Measurements from ENCODE around the gene CLASP1. TPM values are rescaled to one million over a fixed set of nuclear protein-coding genes. Genes with fewer than 3 reads are reported as not detected.
"Not testable (repeated sequence)": the region's sequence is repeated elsewhere in the genome, so short reads cannot be mapped to it uniquely, and the experiment has no call there.

CLASP1 gene
- polyA plus RNA-seq, 1 donor (not counting 4 experiments of a cell fraction or from before 2014, with no cell fraction given): 16.7 TPM

- no peak overlapping the region for H3K27ac ChIP-seq (ENCODE audit: control insufficient read depth, insufficient read depth, low read length)
- TF ChIP-seq, protein P1, sequence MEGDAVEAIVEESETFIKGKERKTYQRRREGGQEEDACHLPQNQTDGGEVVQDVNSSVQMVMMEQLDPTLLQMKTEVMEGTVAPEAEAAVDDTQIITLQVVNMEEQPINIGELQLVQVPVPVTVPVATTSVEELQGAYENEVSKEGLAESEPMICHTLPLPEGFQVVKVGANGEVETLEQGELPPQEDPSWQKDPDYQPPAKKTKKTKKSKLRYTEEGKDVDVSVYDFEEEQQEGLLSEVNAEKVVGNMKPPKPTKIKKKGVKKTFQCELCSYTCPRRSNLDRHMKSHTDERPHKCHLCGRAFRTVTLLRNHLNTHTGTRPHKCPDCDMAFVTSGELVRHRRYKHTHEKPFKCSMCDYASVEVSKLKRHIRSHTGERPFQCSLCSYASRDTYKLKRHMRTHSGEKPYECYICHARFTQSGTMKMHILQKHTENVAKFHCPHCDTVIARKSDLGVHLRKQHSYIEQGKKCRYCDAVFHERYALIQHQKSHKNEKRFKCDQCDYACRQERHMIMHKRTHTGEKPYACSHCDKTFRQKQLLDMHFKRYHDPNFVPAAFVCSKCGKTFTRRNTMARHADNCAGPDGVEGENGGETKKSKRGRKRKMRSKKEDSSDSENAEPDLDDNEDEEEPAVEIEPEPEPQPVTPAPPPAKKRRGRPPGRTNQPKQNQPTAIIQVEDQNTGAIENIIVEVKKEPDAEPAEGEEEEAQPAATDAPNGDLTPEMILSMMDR (optimal IDR thresholded peaks at IDR 0.05 in 1 of 3, IDR thresholded peaks at IDR 0.05 in 1 of 3, conservative IDR thresholded peaks at IDR 0.05 in 1 of 3; ENCODE audit: extremely low read depth in 1 of 3, insufficient read depth in 2 of 3, low read length in 3 of 3): no peak
- no peak for TF ChIP-seq EZH2 (IDR thresholded peaks at IDR 0.05; ENCODE audit: low read length)
- H3K79me2 ChIP-seq (ENCODE audit: control insufficient read depth, insufficient read depth, low read length): peaks cover 42% of the 10 kb centered on the region
- H3K4me2 ChIP-seq (ENCODE audit: control insufficient read depth, extremely low read depth, insufficient read depth, low read depth, low read length): no peak overlapping the region
- peaks cover 6% of the 10 kb centered on the region for H3K9me1 ChIP-seq (ENCODE audit: control insufficient read depth, extremely low read depth, insufficient read depth, low read length)
- H3K4me3 ChIP-seq (ENCODE audit: control insufficient read depth in 2 of 3, extremely low read depth in 1 of 3, insufficient read depth in 2 of 3, low read depth in 1 of 3, low read length in 3 of 3): no peak overlapping the region
- H3K4me1 ChIP-seq (ENCODE audit: control insufficient read depth, extremely low read depth, insufficient read depth, low read length): peaks cover 19% of the 10 kb centered on the region
- peaks cover 4% of the 10 kb centered on the region for H4K20me1 ChIP-seq (ENCODE audit: control insufficient read depth, extremely low read depth, insufficient read depth, low read length)
- H3K36me3 ChIP-seq (ENCODE audit: control insufficient read depth in 2 of 2, extremely low read depth in 1 of 2, insufficient read depth in 2 of 2, low read length in 2 of 2): no peaks in the 10 kb centered on the region
- FAIRE-seq (no peak), DNase-seq (ENCODE audit: low read depth, low spot score) (no peak)
- no peaks in the 10 kb centered on the region for H3K9me3 ChIP-seq (ENCODE audit: control insufficient read depth, low read depth, low read length)
- H2AFZ ChIP-seq (ENCODE audit: control insufficient read depth, low read length): no peak overlapping the region
- H3K9ac ChIP-seq (ENCODE audit: control insufficient read depth, extremely low read depth, insufficient read depth, low read length): no peak overlapping the region
- dilution Hi-C loops (cut with MboI; ENCODE audit: extremely low pct_ligation_motif_present, low sequenced_read_pairs): no loop called here
- no peaks in the 10 kb centered on the region for H3K27me3 ChIP-seq (ENCODE audit: control insufficient read depth, extremely low read depth, insufficient read depth, low read length)
Observed at GRCh38 chr2:121558329-121558728, 90.9 kb downstream of the CLASP1 start.

GRCh38 chr2:121555008-121555407 lies 94.3 kb downstream of the CLASP1 start:
- H3K27ac ChIP-seq (ENCODE audit: control insufficient read depth, insufficient read depth, low read length): no peak overlapping the region
- H2AFZ ChIP-seq (ENCODE audit: control insufficient read depth, low read length): no peak overlapping the region
- peaks cover 4% of the 10 kb centered on the region for H4K20me1 ChIP-seq (ENCODE audit: control insufficient read depth, extremely low read depth, insufficient read depth, low read length)
- DNase-seq (ENCODE audit: low read depth, low spot score) (no peak), FAIRE-seq (no peak)
- H3K4me3 ChIP-seq (ENCODE audit: control insufficient read depth in 2 of 3, extremely low read depth in 1 of 3, insufficient read depth in 2 of 3, low read depth in 1 of 3, low read length in 3 of 3): no peak overlapping the region
- peaks cover 55% of the 10 kb centered on the region for H3K79me2 ChIP-seq (ENCODE audit: control insufficient read depth, insufficient read depth, low read length)
- no peaks in the 10 kb centered on the region for H3K27me3 ChIP-seq (ENCODE audit: control insufficient read depth, extremely low read depth, insufficient read depth, low read length)
- no peak for TF ChIP-seq EZH2 (IDR thresholded peaks at IDR 0.05; ENCODE audit: low read length)
- TF ChIP-seq, protein P1 (optimal IDR thresholded peaks at IDR 0.05 in 1 of 3, IDR thresholded peaks at IDR 0.05 in 1 of 3, conservative IDR thresholded peaks at IDR 0.05 in 1 of 3; ENCODE audit: extremely low read depth in 1 of 3, insufficient read depth in 2 of 3, low read length in 3 of 3): no peak
- H3K9me3 ChIP-seq (ENCODE audit: control insufficient read depth, low read depth, low read length): no peaks in the 10 kb centered on the region
- H3K4me2 ChIP-seq (ENCODE audit: control insufficient read depth, extremely low read depth, insufficient read depth, low read depth, low read length): no peak overlapping the region
- H3K4me1 ChIP-seq (ENCODE audit: control insufficient read depth, extremely low read depth, insufficient read depth, low read length): no peaks in the 10 kb centered on the region
- H3K9me1 ChIP-seq (ENCODE audit: control insufficient read depth, extremely low read depth, insufficient read depth, low read length): no peaks in the 10 kb centered on the region
- dilution Hi-C loops (cut with MboI; ENCODE audit: extremely low pct_ligation_motif_present, low sequenced_read_pairs): no loop called here
- H3K36me3 ChIP-seq (ENCODE audit: control insufficient read depth in 2 of 2, extremely low read depth in 1 of 2, insufficient read depth in 2 of 2, low read length in 2 of 2): no peaks in the 10 kb centered on the region
- no peak overlapping the region for H3K9ac ChIP-seq (ENCODE audit: control insufficient read depth, extremely low read depth, insufficient read depth, low read length)

GRCh38 chr2:121552477-121553180 lies 96.6 kb downstream of the CLASP1 start:
- H3K9ac ChIP-seq (ENCODE audit: control insufficient read depth, extremely low read depth, insufficient read depth, low read length); H3K4me2 ChIP-seq (ENCODE audit: control insufficient read depth, extremely low read depth, insufficient read depth, low read depth, low read length); H3K27me3 ChIP-seq (ENCODE audit: control insufficient read depth, extremely low read depth, insufficient read depth, low read length); dilution Hi-C loops (cut with MboI; ENCODE audit: extremely low pct_ligation_motif_present, low sequenced_read_pairs); H4K20me1 ChIP-seq (ENCODE audit: control insufficient read depth, extremely low read depth, insufficient read depth, low read length); H3K4me1 ChIP-seq (ENCODE audit: control insufficient read depth, extremely low read depth, insufficient read depth, low read length); H3K4me3 ChIP-seq (ENCODE audit: control insufficient read depth in 2 of 3, extremely low read depth in 1 of 3, insufficient read depth in 2 of 3, low read depth in 1 of 3, low read length in 3 of 3); H3K36me3 ChIP-seq (ENCODE audit: control insufficient read depth in 2 of 2, extremely low read depth in 1 of 2, insufficient read depth in 2 of 2, low read length in 2 of 2); H3K27ac ChIP-seq (ENCODE audit: control insufficient read depth, insufficient read depth, low read length); DNase-seq (ENCODE audit: low read depth, low spot score); H2AFZ ChIP-seq (ENCODE audit: control insufficient read depth, low read length); H3K9me3 ChIP-seq (ENCODE audit: control insufficient read depth, low read depth, low read length); H3K9me1 ChIP-seq (ENCODE audit: control insufficient read depth, extremely low read depth, insufficient read depth, low read length); FAIRE-seq: not testable (repeated sequence)
- H3K79me2 ChIP-seq (ENCODE audit: control insufficient read depth, insufficient read depth, low read length): peaks cover 59% of the 10 kb centered on the region

Measured in keratinocyte (primary cell).